ENCODE data around the gene SMAD1. TPM values are rescaled to one million over a fixed set of nuclear protein-coding genes. Genes with fewer than 3 reads are reported as not detected.
A peak's percentile ranks its signal among the peaks of the same experiment; 100 is the strongest.

SMAD1 gene
- 11.9 and 12.9 TPM in 2 replicates for polyA plus RNA-seq (2013)

- H3K36me3 ChIP-seq (ENCODE audit: control insufficient read depth in 1 of 2, insufficient read depth in 2 of 2, low read length in 2 of 2) = no peaks in the 10 kb centered on the region
- H2AK5ac ChIP-seq (ENCODE audit: low read length) = no peak within 1 kb of the TSS
These were observed at the start of gene SMAD1 for GRCh38 chr4:145481164-145481941. Gene SMAD1 (plus strand): TSS chr4:145481853. CDS start chr4:145514614, 32,761 bp downstream.

GRCh38 chr4:145433684-145434083 is 48.0 kb upstream of the SMAD1 start:
- Histone ChIP-seq H3K4me3 (ENCODE audit: low read depth, low read length) (no peak overlapping the region), H3K23ac (ENCODE audit: low read length) (no peak overlapping the region), H3K27me3 (ENCODE audit: insufficient read depth, low read length) (no peaks in the 10 kb centered on the region), H3K14ac (ENCODE audit: low read length) (no peak overlapping the region), H2AFZ (ENCODE audit: insufficient read depth, low read length, poor library complexity) (no peak overlapping the region), H3K79me1 (ENCODE audit: low read length) (no peaks in the 10 kb centered on the region), H2BK120ac (ENCODE audit: insufficient read depth, low read length, poor library complexity) (no peak overlapping the region), H3K36me3 (ENCODE audit: control insufficient read depth in 1 of 2, insufficient read depth in 2 of 2, low read length in 2 of 2) (no peaks in the 10 kb centered on the region), H4K91ac (ENCODE audit: low read depth, low read length) (no peak overlapping the region), H3K4me2 (ENCODE audit: low read length) (no peak overlapping the region), H3K27ac (ENCODE audit: low read depth, low read length) (no peak overlapping the region), H3K4me1 (ENCODE audit: control insufficient read depth in 1 of 2, insufficient read depth in 2 of 2, low read length in 2 of 2) (no peaks in the 10 kb centered on the region), H2BK5ac (ENCODE audit: low read depth, low read length, poor library complexity) (no peak overlapping the region), H4K8ac (ENCODE audit: low read depth, low read length) (no peak overlapping the region), H4K12ac (ENCODE audit: low read depth, low read length) (no peak overlapping the region), H3K9ac (ENCODE audit: low read length) (no peak overlapping the region), H3K79me2 (ENCODE audit: control insufficient read depth, insufficient read depth, low read length, poor library complexity) (no peaks in the 10 kb centered on the region), H3K9me3 (ENCODE audit: insufficient read depth, low read depth, low read length) (no peaks in the 10 kb centered on the region), H2BK12ac (ENCODE audit: low read length) (no peak overlapping the region), H3K4ac (ENCODE audit: low read depth, low read length) (no peak overlapping the region), H2AK5ac (ENCODE audit: low read length) (no peak overlapping the region), H3K18ac (ENCODE audit: low read length) (no peak overlapping the region)
- no peak for DNase-seq

More at GRCh38 chr4:145481164-145481941, at the start of gene SMAD1:
- H3K23ac ChIP-seq (ENCODE audit: low read length) = no peak within 1 kb of the TSS
- WGBS (ENCODE audit: extremely low coverage, insufficient coverage, insufficient read length) = no CpG with 5 or more reads among the region's 65 CpGs
- H3K9me3 ChIP-seq (ENCODE audit: insufficient read depth, low read depth, low read length) = no peaks in the 10 kb centered on the region
- H3K4ac ChIP-seq (ENCODE audit: low read depth, low read length) = peak within 1 kb of the TSS; percentile 87
- H3K4me2 ChIP-seq (ENCODE audit: low read length) = peak within 1 kb of the TSS; percentile 94
- peak within 1 kb of the TSS; percentile 85 for H2AFZ ChIP-seq (ENCODE audit: insufficient read depth, low read length, poor library complexity)
- peak within 1 kb of the TSS; percentile 74 for H2BK120ac ChIP-seq (ENCODE audit: insufficient read depth, low read length, poor library complexity)
- peak within 1 kb of the TSS; percentile 92 for H3K27ac ChIP-seq (ENCODE audit: low read depth, low read length)
- peak; percentile 77 to 82 for DNase-seq
- peaks cover 11% of the 10 kb centered on the region for H3K79me2 ChIP-seq (ENCODE audit: control insufficient read depth, insufficient read depth, low read length, poor library complexity)
- peak within 1 kb of the TSS; percentile 96 for H3K18ac ChIP-seq (ENCODE audit: low read length)
- no peaks in the 10 kb centered on the region for H3K27me3 ChIP-seq (ENCODE audit: insufficient read depth, low read length)
- H2BK12ac ChIP-seq (ENCODE audit: low read length) = peak within 1 kb of the TSS; percentile 24
- H4K91ac ChIP-seq (ENCODE audit: low read depth, low read length) = peak within 1 kb of the TSS; percentile 89
- H3K79me1 ChIP-seq (ENCODE audit: low read length) = peaks cover 10% of the 10 kb centered on the region
- H3K4me1 ChIP-seq (ENCODE audit: control insufficient read depth in 1 of 2, insufficient read depth in 2 of 2, low read length in 2 of 2) = peaks cover 2% of the 10 kb centered on the region in 2 experiments
- H4K12ac ChIP-seq (ENCODE audit: low read depth, low read length) = peak within 1 kb of the TSS; percentile 73
- H2BK5ac ChIP-seq (ENCODE audit: low read depth, low read length, poor library complexity) = peak within 1 kb of the TSS; percentile 85
- peak within 1 kb of the TSS; percentile 80 for H4K8ac ChIP-seq (ENCODE audit: low read depth, low read length)
- H3K4me3 ChIP-seq (ENCODE audit: low read depth, low read length) = peak within 1 kb of the TSS; percentile 90
- H3K14ac ChIP-seq (ENCODE audit: low read length) = peak within 1 kb of the TSS; percentile 95
- H3K9ac ChIP-seq (ENCODE audit: low read length) = peak within 1 kb of the TSS; percentile 89

- H4K91ac ChIP-seq (ENCODE audit: low read depth, low read length) = no peak overlapping the region
- H3K79me2 ChIP-seq (ENCODE audit: control insufficient read depth, insufficient read depth, low read length, poor library complexity) = no peaks in the 10 kb centered on the region
- no peaks in the 10 kb centered on the region for H3K36me3 ChIP-seq (ENCODE audit: control insufficient read depth in 1 of 2, insufficient read depth in 2 of 2, low read length in 2 of 2)
- H3K23ac ChIP-seq (ENCODE audit: low read length) = no peak overlapping the region
- H3K9ac ChIP-seq (ENCODE audit: low read length) = no peak overlapping the region
- H3K27me3 ChIP-seq (ENCODE audit: insufficient read depth, low read length) = no peaks in the 10 kb centered on the region
- H3K4me2 ChIP-seq (ENCODE audit: low read length) = no peak overlapping the region
- no peaks in the 10 kb centered on the region for H3K4me1 ChIP-seq (ENCODE audit: control insufficient read depth in 1 of 2, insufficient read depth in 2 of 2, low read length in 2 of 2)
- no CpG with 5 or more reads among the region's 3 CpGs for WGBS (ENCODE audit: extremely low coverage, insufficient coverage, insufficient read length)
- no peak overlapping the region for H4K12ac ChIP-seq (ENCODE audit: low read depth, low read length)
- H2BK120ac ChIP-seq (ENCODE audit: insufficient read depth, low read length, poor library complexity) = no peak overlapping the region
- H3K14ac ChIP-seq (ENCODE audit: low read length) = no peak overlapping the region
- H4K8ac ChIP-seq (ENCODE audit: low read depth, low read length) = no peak overlapping the region
- no peak overlapping the region for H2BK12ac ChIP-seq (ENCODE audit: low read length)
- no peak overlapping the region for H2AFZ ChIP-seq (ENCODE audit: insufficient read depth, low read length, poor library complexity)
- H2AK5ac ChIP-seq (ENCODE audit: low read length) = no peak overlapping the region
- no peaks in the 10 kb centered on the region for H3K9me3 ChIP-seq (ENCODE audit: insufficient read depth, low read depth, low read length)
- H2BK5ac ChIP-seq (ENCODE audit: low read depth, low read length, poor library complexity) = no peak overlapping the region
- DNase-seq = peak; percentile 67 to 77
- H3K79me1 ChIP-seq (ENCODE audit: low read length) = no peaks in the 10 kb centered on the region
- H3K27ac ChIP-seq (ENCODE audit: low read depth, low read length) = no peak overlapping the region
- no peak overlapping the region for H3K4me3 ChIP-seq (ENCODE audit: low read depth, low read length)
- H3K18ac ChIP-seq (ENCODE audit: low read length) = no peak overlapping the region
- no peak overlapping the region for H3K4ac ChIP-seq (ENCODE audit: low read depth, low read length)
These were observed 46.0 kb upstream of the SMAD1 start for GRCh38 chr4:145435646-145436045.

- Histone ChIP-seq H3K18ac (ENCODE audit: low read length) (no peak overlapping the region), H4K8ac (ENCODE audit: low read depth, low read length) (no peak overlapping the region), H3K9ac (ENCODE audit: low read length) (no peak overlapping the region), H3K27me3 (ENCODE audit: insufficient read depth, low read length) (no peaks in the 10 kb centered on the region), H3K4ac (ENCODE audit: low read depth, low read length) (no peak overlapping the region), H3K4me2 (ENCODE audit: low read length) (no peak overlapping the region), H2BK12ac (ENCODE audit: low read length) (no peak overlapping the region), H3K79me1 (ENCODE audit: low read length) (no peaks in the 10 kb centered on the region), H3K9me3 (ENCODE audit: insufficient read depth, low read depth, low read length) (no peaks in the 10 kb centered on the region), H3K79me2 (ENCODE audit: control insufficient read depth, insufficient read depth, low read length, poor library complexity) (no peaks in the 10 kb centered on the region), H2BK5ac (ENCODE audit: low read depth, low read length, poor library complexity) (peak overlapping the region; percentile 21), H3K27ac (ENCODE audit: low read depth, low read length) (no peak overlapping the region), H3K4me3 (ENCODE audit: low read depth, low read length) (no peak overlapping the region), H3K23ac (ENCODE audit: low read length) (no peak overlapping the region), H3K4me1 (ENCODE audit: control insufficient read depth in 1 of 2, insufficient read depth in 2 of 2, low read length in 2 of 2) (no peaks in the 10 kb centered on the region), H2BK120ac (ENCODE audit: insufficient read depth, low read length, poor library complexity) (no peak overlapping the region), H3K36me3 (ENCODE audit: control insufficient read depth in 1 of 2, insufficient read depth in 2 of 2, low read length in 2 of 2) (no peaks in the 10 kb centered on the region), H3K14ac (ENCODE audit: low read length) (no peak overlapping the region), H2AFZ (ENCODE audit: insufficient read depth, low read length, poor library complexity) (no peak overlapping the region), H2AK5ac (ENCODE audit: low read length) (no peak overlapping the region), H4K12ac (ENCODE audit: low read depth, low read length) (no peak overlapping the region), H4K91ac (ENCODE audit: low read depth, low read length) (no peak overlapping the region)
- WGBS (ENCODE audit: extremely low coverage, insufficient coverage, insufficient read length) = no CpG with 5 or more reads among the region's 4 CpGs
- no peak for DNase-seq
These were observed 45.5 kb upstream of the SMAD1 start for GRCh38 chr4:145436114-145436513.

All from trophoblast cell (in vitro differentiated cells and primary cell).